Left ventricle myocardium superior (tissue), 1 donor: Measurements from ENCODE around the gene CLEC18A. TPM values are rescaled to one million over a fixed set of nuclear protein-coding genes. Genes with fewer than 3 reads are reported as not detected.

Experiments
- ATAC-seq: fragments of 200-7000 bp; cut with Tn5 transposase; one replicate; pipeline ENCODE4 v1.9.1; 2020; ENCODE audit warnings: mild to moderate bottlenecking, moderate library complexity
- DNase-seq: peaks from one replicate; pipeline ENCODE4 v3.0.0-alpha.2; 2020
- intact Hi-C: fragments of 100-400 bp; cut with micrococcal nuclease; formaldehyde crosslinking; loops from one replicate; pipeline ENCODE4 v1.11.0; 2022
- total RNA-seq: library from RNA; stranded (reverse); fragmentation: NEBNext Ultra II Directional; extraction: Animal tissue kit (Norgen Biotek cat#: 25700); gene quantifications from one replicate; pipeline ENCODE4 v1.2.1, GENCODE V29; 2021
- donor health status: DM: no; HTN: yes; CAD: no; lungs with severe emphysema.

The CLEC18A gene
- total RNA-seq, 1 donor from 2014 or later = 0.27 TPM

GRCh38 chr16:69928856-69929400 is 22.2 kb upstream of the CLEC18A start:
- intact Hi-C loops = loop anchor here (5.0 kb wide), 1 partner anchor 132 kb away; no protein-coding TSS in a partner anchor
- no peak for DNase-seq
- no peak for ATAC-seq

- DNase-seq (no peak), ATAC-seq (no peak)
- intact Hi-C loops = loop anchor here (5.0 kb wide), 1 partner anchor 132 kb away; no protein-coding TSS in a partner anchor
Measured at GRCh38 chr16:69929480-69929879, 21.7 kb upstream of the CLEC18A start.

DNA sequence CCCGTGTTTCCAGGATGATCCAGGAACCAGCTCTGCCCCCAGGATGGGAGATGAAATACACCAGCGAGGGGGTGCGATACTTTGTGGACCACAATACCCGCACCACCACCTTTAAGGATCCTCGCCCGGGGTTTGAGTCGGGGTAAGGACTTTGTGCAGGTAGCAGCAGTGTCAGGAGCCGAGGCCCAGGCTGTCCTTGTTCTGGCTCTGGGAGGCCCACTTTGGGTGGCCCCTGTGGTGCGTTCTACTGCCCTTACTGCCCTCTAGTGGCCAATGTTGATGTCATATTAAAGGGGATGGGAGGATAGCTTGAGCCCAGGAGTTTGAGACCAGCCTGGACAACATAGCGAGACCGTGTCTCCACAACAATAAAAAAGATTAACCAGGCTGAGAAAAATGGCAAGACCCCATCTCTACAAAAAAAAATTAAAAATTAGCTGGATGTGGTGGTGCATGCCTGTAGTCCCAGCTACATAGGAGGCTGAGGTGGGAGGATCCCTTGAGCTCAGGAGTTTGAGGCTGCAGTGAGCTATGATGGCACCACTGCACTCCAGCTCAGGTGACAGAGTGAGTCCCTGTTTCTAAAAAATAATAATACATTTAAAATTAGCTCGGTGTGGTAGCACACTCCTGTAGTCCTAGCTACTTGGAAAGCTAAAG is 20.9 kb upstream of the CLEC18A start:
- intact Hi-C loops = no loop called here
- ATAC-seq = peak; percentile 77
- peak; percentile 57 for DNase-seq

GRCh38 chr16:69931631-69932030 is 19.5 kb upstream of the CLEC18A start:
- intact Hi-C loops = no loop called here
- ATAC-seq = no peak
- no peak for DNase-seq

GRCh38 chr16:69932228-69932627 is 18.9 kb upstream of the CLEC18A start:
- intact Hi-C loops = no loop called here
- DNase-seq (no peak), ATAC-seq (no peak)

DNA sequence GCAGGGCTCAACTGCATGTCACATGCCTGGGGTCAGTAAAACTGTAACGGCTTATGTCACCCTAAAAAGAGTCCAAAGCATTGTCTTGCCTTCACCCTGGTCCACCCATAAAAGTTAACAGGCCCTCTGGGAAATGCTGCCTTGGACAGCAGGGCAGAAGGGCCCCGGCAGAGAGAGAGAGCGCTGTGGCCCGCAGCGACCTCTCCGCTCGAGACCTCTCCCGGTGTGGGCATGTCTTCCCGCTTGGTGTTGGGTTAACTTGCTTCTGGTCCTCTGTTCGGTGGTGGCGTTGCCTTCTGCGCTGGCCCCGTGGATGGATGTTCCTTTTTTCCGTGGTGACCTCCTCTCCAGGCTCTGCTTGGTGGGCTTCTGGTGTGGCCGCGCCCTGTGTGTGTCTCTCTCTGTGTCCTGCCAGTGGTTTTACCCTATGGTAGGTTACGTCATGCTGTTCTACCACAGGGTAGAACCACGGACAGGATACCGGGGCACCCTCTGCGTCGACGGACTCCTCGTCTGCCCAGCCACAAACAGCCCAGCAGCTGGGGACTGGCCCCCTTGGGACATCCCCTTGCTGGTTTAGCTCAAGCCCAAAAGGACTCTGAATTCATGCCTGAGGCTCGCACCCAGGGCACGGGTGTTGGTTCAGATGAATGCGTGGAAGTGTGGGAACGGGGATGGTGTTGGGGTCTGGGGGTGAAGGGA is 18.3 kb upstream of the CLEC18A start:
- ATAC-seq (no peak), DNase-seq (no peak)
- intact Hi-C loops = no loop called here

DNA sequence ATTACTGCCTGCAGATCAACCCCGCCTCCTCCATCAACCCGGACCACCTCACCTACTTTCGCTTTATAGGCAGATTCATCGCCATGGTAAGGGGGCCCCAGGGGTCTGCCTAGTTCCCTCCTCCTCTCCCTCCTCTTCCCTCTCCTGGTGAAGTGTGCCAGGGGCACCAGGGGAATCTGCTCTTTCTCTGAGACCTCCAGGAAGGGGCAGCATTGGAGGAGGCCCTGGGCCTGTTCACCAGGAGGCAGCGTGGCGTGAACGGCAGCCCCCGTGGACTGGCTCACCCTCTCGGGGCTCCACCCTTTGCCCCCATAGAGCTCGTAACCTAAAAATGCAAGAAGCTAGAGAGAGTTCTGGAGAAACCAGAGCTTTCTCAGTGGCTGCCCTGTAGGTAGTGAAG is 17.1 kb upstream of the CLEC18A start:
- no peak for ATAC-seq
- no peak for DNase-seq
- intact Hi-C loops = no loop called here

- intact Hi-C loops = no loop called here
- no peak for ATAC-seq
- DNase-seq = no peak
Measured at GRCh38 chr16:69934751-69935150, 16.4 kb upstream of the CLEC18A start.

GRCh38 chr16:69935278-69935711 is 15.8 kb upstream of the CLEC18A start:
- intact Hi-C loops = no loop called here
- ATAC-seq = no peak

DNA sequence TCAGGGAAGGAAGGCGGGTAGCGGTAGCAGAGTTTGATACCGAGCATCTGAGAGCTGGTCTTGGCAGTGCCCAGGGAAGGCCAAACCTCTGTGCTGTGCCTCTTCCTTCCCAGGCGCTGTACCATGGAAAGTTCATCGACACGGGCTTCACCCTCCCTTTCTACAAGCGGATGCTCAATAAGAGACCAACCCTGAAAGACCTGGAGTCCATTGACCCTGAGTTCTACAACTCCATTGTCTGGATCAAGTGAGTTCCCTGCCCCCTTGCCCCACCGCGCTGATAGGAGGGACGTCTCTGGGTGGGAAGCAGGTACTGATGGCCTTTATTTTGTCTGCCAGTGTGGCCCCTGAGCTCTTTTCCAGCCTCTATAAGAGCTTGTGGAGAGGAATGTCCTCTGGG is 15.4 kb upstream of the CLEC18A start:
- DNase-seq = no peak
- ATAC-seq = no peak
- intact Hi-C loops = no loop called here

More at GRCh38 chr16:69935278-69935711, 15.8 kb upstream of the CLEC18A start:
- no peak for DNase-seq

DNA sequence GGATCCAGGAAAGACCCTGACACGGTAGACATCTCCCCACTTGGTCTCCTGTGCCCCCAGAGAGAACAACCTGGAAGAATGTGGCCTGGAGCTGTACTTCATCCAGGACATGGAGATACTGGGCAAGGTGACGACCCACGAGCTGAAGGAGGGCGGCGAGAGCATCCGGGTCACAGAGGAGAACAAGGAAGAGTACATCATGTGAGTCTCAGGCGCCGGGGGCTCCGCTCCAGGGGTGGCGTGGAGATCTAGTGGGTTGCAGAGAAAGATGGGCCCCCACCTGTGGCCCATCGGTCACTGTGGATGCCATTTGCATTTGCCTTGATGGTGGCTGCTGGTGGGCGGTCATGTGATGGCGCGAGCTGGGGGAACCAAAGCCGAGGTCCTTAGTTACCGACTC is 14.9 kb upstream of the CLEC18A start:
- no peak for ATAC-seq
- DNase-seq = no peak
- intact Hi-C loops = no loop called here

GRCh38 chr16:69936751-69937211 is 14.4 kb upstream of the CLEC18A start:
- no peak for ATAC-seq
- intact Hi-C loops = no loop called here
- DNase-seq = no peak

GRCh38 chr16:69937465-69937951 is 13.6 kb upstream of the CLEC18A start:
- no peak for ATAC-seq
- intact Hi-C loops = no loop called here
- no peak for DNase-seq

DNA sequence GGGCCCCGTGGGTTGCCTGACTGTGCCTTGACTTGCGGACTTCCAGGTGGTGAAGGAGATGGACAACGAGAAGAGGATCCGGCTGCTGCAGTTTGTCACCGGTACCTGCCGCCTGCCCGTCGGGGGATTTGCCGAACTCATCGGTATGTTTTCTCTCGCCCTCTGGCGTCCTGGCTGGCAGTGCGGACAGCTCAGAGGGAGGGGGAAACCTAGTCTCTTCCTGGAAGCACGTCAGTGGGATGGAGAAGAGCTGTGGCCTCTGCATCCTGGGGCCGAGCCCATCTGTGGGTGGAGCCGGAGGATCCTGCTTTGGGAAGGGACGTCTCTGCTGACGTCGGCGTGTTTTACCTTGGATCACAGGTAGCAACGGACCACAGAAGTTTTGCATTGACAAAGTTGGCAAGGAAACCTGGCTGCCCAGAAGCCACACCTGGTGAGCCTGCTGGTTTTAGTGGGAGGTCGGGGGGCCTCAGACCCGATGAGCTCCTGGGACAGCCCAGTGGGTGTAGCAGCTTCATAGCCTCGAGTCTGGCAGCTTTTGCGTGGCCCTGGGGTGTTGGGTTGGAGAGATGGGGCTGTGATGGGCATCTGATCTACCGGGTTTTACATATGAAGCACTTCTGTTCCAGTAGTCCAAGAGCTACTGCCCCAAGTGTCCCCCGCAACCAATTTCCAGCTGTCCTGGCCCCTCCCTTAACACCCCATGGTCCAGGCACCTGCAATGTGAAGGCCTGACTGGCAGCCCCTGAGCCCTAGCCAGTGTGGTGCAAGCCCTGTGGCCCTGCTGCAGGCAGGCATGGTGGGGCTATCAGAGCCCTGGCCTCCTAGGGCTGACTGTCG is 11.9 kb upstream of the CLEC18A start:
- ATAC-seq (no peak), DNase-seq (no peak)
- intact Hi-C loops = no loop called here

DNA sequence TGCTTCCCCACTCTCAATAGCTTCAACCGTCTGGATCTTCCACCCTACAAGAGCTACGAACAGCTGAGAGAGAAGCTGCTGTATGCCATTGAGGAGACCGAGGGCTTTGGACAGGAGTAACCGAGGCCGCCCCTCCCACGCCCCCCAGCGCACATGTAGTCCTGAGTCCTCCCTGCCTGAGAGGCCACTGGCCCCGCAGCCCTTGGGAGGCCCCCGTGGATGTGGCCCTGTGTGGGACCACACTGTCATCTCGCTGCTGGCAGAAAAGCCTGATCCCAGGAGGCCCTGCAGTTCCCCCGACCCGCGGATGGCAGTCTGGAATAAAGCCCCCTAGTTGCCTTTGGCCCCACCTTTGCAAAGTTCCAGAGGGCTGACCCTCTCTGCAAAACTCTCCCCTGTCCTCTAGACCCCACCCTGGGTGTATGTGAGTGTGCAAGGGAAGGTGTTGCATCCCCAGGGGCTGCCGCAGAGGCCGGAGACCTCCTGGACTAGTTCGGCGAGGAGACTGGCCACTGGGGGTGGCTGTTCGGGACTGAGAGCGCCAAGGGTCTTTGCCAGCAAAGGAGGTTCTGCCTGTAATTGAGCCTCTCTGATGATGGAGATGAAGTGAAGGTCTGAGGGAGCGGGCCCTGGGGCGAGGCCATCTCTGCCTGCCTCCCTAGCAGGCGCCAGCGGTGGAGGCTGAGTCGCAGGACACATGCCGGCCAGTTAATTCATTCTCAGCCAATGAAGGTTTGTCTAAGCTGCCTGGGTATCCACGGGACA is 11.1 kb upstream of the CLEC18A start:
- peak; percentile 13 for DNase-seq
- no peak for ATAC-seq
- intact Hi-C loops = no loop called here

DNA sequence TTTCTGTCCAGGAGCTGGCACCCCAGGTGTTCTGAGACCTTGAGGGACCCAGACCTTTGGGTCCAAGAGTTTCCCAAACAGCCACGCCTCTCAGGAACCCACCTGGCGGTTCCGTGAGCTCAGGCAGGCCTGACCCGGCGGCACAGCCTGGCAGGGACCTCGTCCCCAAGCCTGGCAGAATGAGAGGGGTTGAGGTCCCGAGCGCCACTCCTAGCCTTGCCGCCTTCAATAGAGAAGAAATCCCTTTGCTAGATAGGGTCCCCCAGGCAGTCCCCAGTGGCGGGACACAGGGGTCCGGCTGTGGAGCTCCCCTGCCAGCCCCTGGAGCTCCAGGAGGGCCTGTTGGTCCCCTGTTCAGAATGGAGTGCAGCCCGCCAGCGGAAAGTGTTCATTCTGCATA is 10.5 kb upstream of the CLEC18A start:
- peak; percentile 25 for DNase-seq

DNA sequence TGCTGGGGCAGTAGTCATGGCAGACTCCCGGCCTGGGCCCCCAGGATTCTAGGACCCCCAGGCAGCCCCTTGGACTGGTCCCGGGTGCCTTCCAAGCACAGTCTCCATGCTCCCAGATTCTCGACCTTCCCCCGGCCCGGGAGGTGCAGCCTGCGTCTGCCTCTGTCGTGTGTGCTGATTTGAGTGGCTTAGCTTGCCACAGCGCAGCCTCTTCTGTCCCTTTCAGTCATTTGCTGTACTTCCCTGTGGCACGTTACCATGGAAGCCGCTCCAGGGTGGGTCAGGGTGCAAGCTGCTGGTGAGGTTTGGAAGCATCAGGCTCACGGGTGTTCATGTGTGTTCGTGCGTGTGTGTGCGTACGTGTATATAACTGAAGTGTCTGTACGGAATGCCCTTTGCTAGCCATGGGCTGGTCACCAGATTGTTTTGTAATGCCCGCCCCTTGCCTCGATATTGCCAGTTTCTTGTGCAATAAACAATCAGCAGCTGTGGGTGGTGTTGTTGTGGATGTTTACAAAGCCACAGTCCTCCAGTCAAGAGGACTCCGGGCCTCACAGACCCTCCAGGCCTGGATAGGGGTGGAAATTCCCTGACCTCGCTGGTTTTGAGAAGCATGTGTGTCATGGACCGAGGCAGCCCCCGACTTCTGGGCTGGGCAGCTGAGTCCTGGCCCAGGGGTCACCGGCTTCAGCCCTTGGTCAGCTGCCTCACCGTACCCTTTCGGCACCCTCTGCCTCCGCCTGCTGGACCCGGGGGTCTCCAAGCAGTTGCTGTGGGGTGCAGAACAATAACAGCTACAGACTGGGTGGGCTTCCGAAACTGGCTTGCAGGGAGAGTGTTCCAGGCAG is 9.7 kb upstream of the CLEC18A start:
- DNase-seq (peak; percentile 22), ATAC-seq (no peak)
- intact Hi-C loops = no loop called here

More for the DNA sequence above, 10.5 kb upstream of the CLEC18A start:
- ATAC-seq = no peak
- intact Hi-C loops = no loop called here

DNA sequence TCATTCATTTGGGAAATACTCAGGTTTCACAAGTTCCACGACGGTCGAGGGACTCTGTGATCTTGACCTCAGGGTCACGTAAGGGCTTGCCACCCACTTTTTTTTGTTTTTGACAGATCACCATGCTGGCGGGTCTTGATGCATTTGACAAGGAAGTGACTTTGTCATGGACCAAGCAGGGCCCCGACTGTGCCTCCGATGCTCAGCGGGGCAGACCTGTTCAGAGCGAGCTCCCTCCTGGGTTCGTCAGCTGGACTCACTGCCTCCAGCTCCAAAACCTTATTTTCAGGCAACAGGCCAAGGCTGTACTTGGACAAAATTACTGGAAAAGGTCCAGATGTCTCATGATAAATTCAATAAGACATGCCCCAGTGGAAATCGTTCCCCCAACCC is 9.0 kb upstream of the CLEC18A start:
- ATAC-seq (peak; percentile 27), DNase-seq (no peak)
- intact Hi-C loops = no loop called here
